HepG2 (cell line): ENCODE measurements around the gene ST6GALNAC2. TPM values are rescaled to one million over a fixed set of nuclear protein-coding genes. Genes with fewer than 3 reads are reported as not detected.

Experiments used
- CBFB ChIP-seq: sonication (generic); formaldehyde crosslinking; IDR thresholded peaks from 2 replicates; pipeline ENCODE4 v1.4.0; 2020; ENCODE audit warnings: missing genetic modification reagents
- CCAR2 ChIP-seq: fragments of 200-400 bp; formaldehyde crosslinking; optimal IDR thresholded peaks from 2 replicates; pipeline ENCODE3; 2018; ENCODE audit warnings: low read depth, mild to moderate bottlenecking, low read length, moderate library complexity
- DZIP1 ChIP-seq: sonication (generic); formaldehyde crosslinking; IDR thresholded peaks from 2 replicates; pipeline ENCODE4 v1.5.0; 2020; ENCODE audit warnings: mild to moderate bottlenecking, missing genetic modification reagents
- GFI1 ChIP-seq: sonication (generic); formaldehyde crosslinking; IDR thresholded peaks from 2 replicates; pipeline ENCODE4 v1.5.0; 2020; ENCODE audit warnings: missing genetic modification reagents, mild to moderate bottlenecking, borderline replicate concordance
- KDM5B ChIP-seq: sonication (generic); formaldehyde crosslinking; IDR thresholded peaks from 2 replicates; pipeline ENCODE4 v1.4.0; 2020; ENCODE audit warnings: missing genetic modification reagents, mild to moderate bottlenecking, borderline replicate concordance
- MEIS1 ChIP-seq: sonication (generic); formaldehyde crosslinking; IDR thresholded peaks from 2 replicates; pipeline ENCODE4 v1.9.0; 2021; ENCODE audit warnings: mild to moderate bottlenecking, missing genetic modification reagents, moderate library complexity, borderline replicate concordance
- MTERF4 ChIP-seq: sonication (generic); formaldehyde crosslinking; IDR thresholded peaks from 2 replicates; pipeline ENCODE4 v1.8.0; 2023; ENCODE audit warnings: mild to moderate bottlenecking, missing genetic modification reagents
- NFYB ChIP-seq: sonication (generic); formaldehyde crosslinking; IDR thresholded peaks from 2 replicates; pipeline ENCODE4 v1.4.0; 2020; ENCODE audit warnings: missing genetic modification reagents
- TCF12 ChIP-seq, 2 experiments: fragments of 450-650 bp in 1 of 2; sonication (generic) in 1 of 2; formaldehyde crosslinking in 1 of 2; IDR thresholded peaks; 2 replicates each; pipeline versions ENCODE4 v1.6.1 to v1.8.0; 2017 to 2022; ENCODE audit warnings: antibody characterized with exemption in 1 of 2, mild to moderate bottlenecking in 1 of 2, missing genetic modification reagents in 1 of 2, moderate library complexity in 1 of 2
- ZNF225 ChIP-seq: sonication (generic); formaldehyde crosslinking; IDR thresholded peaks from 2 replicates; pipeline ENCODE4 v1.4.0; 2020; ENCODE audit warnings: mild to moderate bottlenecking, missing genetic modification reagents
- ZNF414 ChIP-seq: sonication (generic); formaldehyde crosslinking; IDR thresholded peaks from 2 replicates; pipeline ENCODE4 v1.5.0; 2020; ENCODE audit warnings: missing genetic modification reagents
- ZNF432 ChIP-seq: sonication (generic); formaldehyde crosslinking; IDR thresholded peaks from 2 replicates; pipeline ENCODE4 v1.5.0; 2020; ENCODE audit warnings: missing genetic modification reagents, mild to moderate bottlenecking, borderline replicate concordance
- ZNF512B ChIP-seq: sonication (generic); formaldehyde crosslinking; IDR thresholded peaks from 2 replicates; pipeline ENCODE4 v1.5.1; 2020; ENCODE audit warnings: missing genetic modification reagents, mild to moderate bottlenecking, borderline replicate concordance
- ZSCAN5A ChIP-seq: sonication (generic); formaldehyde crosslinking; IDR thresholded peaks from 2 replicates; pipeline ENCODE4 v1.8.0; 2022; ENCODE audit warnings: mild to moderate bottlenecking, missing genetic modification reagents, borderline replicate concordance
- polyA plus RNA-seq, 8 experiments: library from polyadenylated mRNA; depleted of rRNA in 3 of 8; stranded (reverse) in 7 of 8; unstranded in 1 of 8; fragments of >200 nt; fragmentation: Illumina TruSeq in 4 of 8; extraction: Trizol in 4 of 8; gene quantifications; 2 replicates each; pipeline versions ENCODE4 v1.2.1 to v1.2.3, GENCODE V29; 2011 to 2016; ENCODE audit warnings: low read depth in 4 of 8, missing spikeins in 1 of 8, mixed read lengths in 1 of 8; ENCODE audit not compliant: insufficient read depth in 1 of 8
- total RNA-seq, 5 experiments: library from RNA; depleted of rRNA; stranded (reverse); fragments of >200 nt; fragmentation: Illumina TruSeq; extraction: Trizol; gene quantifications; 2 replicates each; pipeline ENCODE4 v1.2.3, GENCODE V29; 2016; ENCODE audit warnings: low read depth in 1 of 5

The ST6GALNAC2 gene
- total and polyA plus RNA-seq, 2 of the 13 experiments (the other 11 are each of a cell fraction or from before 2014, with no cell fraction given): 0.12 to 0.49 TPM

- peak; percentile 24; the same call in 1 of the 2 replicates for TF ChIP-seq ZNF512B (CRISPR knock-in tag)
- TF ChIP-seq ZNF225 (CRISPR knock-in tag): no peak
- TF ChIP-seq TCF12 (IDR thresholded peaks at IDR 0.05): no peak
- TF ChIP-seq TCF12 (CRISPR knock-in tag; IDR thresholded peaks at IDR 0.05): no peak
- no peak for TF ChIP-seq CBFB (CRISPR knock-in tag)
- TF ChIP-seq GFI1 (CRISPR knock-in tag): peak; percentile 75; the same call in 1 of the 2 replicates
- TF ChIP-seq ZNF414 (CRISPR knock-in tag): 0 out of 2 replicates have a peak, but pooled peaks have one; percentile 25
- TF ChIP-seq ZNF432 (CRISPR knock-in tag): no peak
- TF ChIP-seq ZSCAN5A (CRISPR knock-in tag): no peak
- TF ChIP-seq KDM5B: peak; percentile 46
- TF ChIP-seq DZIP1 (CRISPR knock-in tag): no peak
- TF ChIP-seq CCAR2: no peak
- peak; percentile 21; the same call in 1 of the 2 replicates for TF ChIP-seq NFYB (CRISPR knock-in tag)
- peak; percentile 46; the same call in 1 of the 2 replicates for TF ChIP-seq MEIS1 (CRISPR knock-in tag)
- no peak for TF ChIP-seq MTERF4 (CRISPR knock-in tag)
Measured at GRCh38 chr17:76585649-76586593, at the start of gene ST6GALNAC2 (continued).
